Measurements from ENCODE around the gene RITA1. TPM values are rescaled to one million over a fixed set of nuclear protein-coding genes. Genes with fewer than 3 reads are reported as not detected.

Gene RITA1
- total RNA-seq, 1 experiment from 2014 or later: 71.6 TPM

- no peaks in the 10 kb centered on the region for H4K20me1 ChIP-seq (ENCODE audit: low read length)
- no peak overlapping the region for H2AFZ ChIP-seq (ENCODE audit: low read length)
- H3K4me2 ChIP-seq (ENCODE audit: low read length): no peak overlapping the region
- H3K27me3 ChIP-seq (ENCODE audit: low read length): no peaks in the 10 kb centered on the region
- no peak overlapping the region for H3K4me3 ChIP-seq (ENCODE audit: low read length)
- BruUV-seq (replicated peaks): no TSS peak
- H3K9me2 ChIP-seq (replicated peaks; ENCODE audit: low read length): no peaks in the 10 kb centered on the region
- POLR2A ChIA-PET (ENCODE audit: unreplicated experiment): no interaction called here
- no peak for TF ChIP-seq CTCF (conservative IDR thresholded peaks at IDR 0.05; ENCODE audit: low read depth, low read length)
- TF ChIP-seq EZH2 (IDR thresholded peaks at IDR 0.05; ENCODE audit: low read length, unreplicated experiment): no peak
- TF ChIP-seq EZH2phosphoT487 (IDR thresholded peaks at IDR 0.05; ENCODE audit: borderline replicate concordance, low read length): no peak
- ATAC-seq (no peak), DNase-seq (no peak)
- H3K9ac ChIP-seq (ENCODE audit: low read length): no peak overlapping the region
- CTCF ChIA-PET: no interaction called here
- intact Hi-C loops (cut with micrococcal nuclease): no loop called here
- no peaks in the 10 kb centered on the region for H3K9me3 ChIP-seq (ENCODE audit: low read length)
- H3K27ac ChIP-seq (ENCODE audit: low read length): no peak overlapping the region
- H3K36me3 ChIP-seq (ENCODE audit: low read depth, low read length): no peaks in the 10 kb centered on the region
- no peaks in the 10 kb centered on the region for H3K79me2 ChIP-seq (ENCODE audit: low read length)
- H3F3A ChIP-seq (ENCODE audit: low read length, unreplicated experiment): no peaks in the 10 kb centered on the region
- no peaks in the 10 kb centered on the region for H3K4me1 ChIP-seq (ENCODE audit: insufficient read depth, low read length)
Observed at GRCh38 chr12:113145720-113146551, 39.6 kb upstream of the RITA1 start.

GRCh38 chr12:113146999-113147398, 38.5 kb upstream of the RITA1 start:
- BruUV-seq (replicated peaks): no TSS peak

More at GRCh38 chr12:113146999-113147398, 38.5 kb upstream of the RITA1 start:
- DNase-seq: no peak
- Histone ChIP-seq H3K9me2 (replicated peaks; ENCODE audit: low read length) (no peaks in the 10 kb centered on the region), H3K9ac (ENCODE audit: low read length) (no peak overlapping the region), H3F3A (ENCODE audit: low read length, unreplicated experiment) (no peaks in the 10 kb centered on the region), H3K79me2 (ENCODE audit: low read length) (no peaks in the 10 kb centered on the region), H3K27me3 (ENCODE audit: low read length) (no peaks in the 10 kb centered on the region), H3K4me3 (ENCODE audit: low read length) (no peak overlapping the region), H4K20me1 (ENCODE audit: low read length) (no peaks in the 10 kb centered on the region), H3K27ac (ENCODE audit: low read length) (no peak overlapping the region), H3K4me2 (ENCODE audit: low read length) (no peak overlapping the region), H3K9me3 (ENCODE audit: low read length) (no peaks in the 10 kb centered on the region), H3K4me1 (ENCODE audit: insufficient read depth, low read length) (no peaks in the 10 kb centered on the region), H2AFZ (ENCODE audit: low read length) (no peak overlapping the region), H3K36me3 (ENCODE audit: low read depth, low read length) (no peaks in the 10 kb centered on the region)
- CTCF ChIA-PET: no interaction called here
- ATAC-seq: no peak
- POLR2A ChIA-PET (ENCODE audit: unreplicated experiment): no interaction called here
- no peak for TF ChIP-seq EZH2phosphoT487 (IDR thresholded peaks at IDR 0.05; ENCODE audit: borderline replicate concordance, low read length)
- no peak for TF ChIP-seq CTCF (conservative IDR thresholded peaks at IDR 0.05; ENCODE audit: low read depth, low read length)
- TF ChIP-seq EZH2 (IDR thresholded peaks at IDR 0.05; ENCODE audit: low read length, unreplicated experiment): no peak
- intact Hi-C loops (cut with micrococcal nuclease): no loop called here

Data from PC-3 (cell line).